Liver (tissue), 9 donors: ENCODE results near the gene MYO1C. TPM values are rescaled to one million over a fixed set of nuclear protein-coding genes. Genes with fewer than 3 reads are reported as not detected.
A peak's percentile ranks its signal among the peaks of the same experiment; 100 is the strongest.

Experiments
- DNase-seq: peaks from one replicate; pipeline ENCODE4 v3.0.0-alpha.2; 2017; ENCODE audit warnings: low spot score
- H3K27ac ChIP-seq, 2 donors: one replicate each; pipeline ENCODE4 v1.7.0; 2013; ENCODE audit warnings: inconsistent platforms in 2 of 2, low read length in 2 of 2, control low read depth in 1 of 2, low read depth in 1 of 2, mild to moderate bottlenecking in 1 of 2
- H3K27me3 ChIP-seq, 4 donors: one replicate each; pipeline versions ENCODE4 v1.6.1 to v1.7.0; 2013; ENCODE audit warnings: low read length in 3 of 4, inconsistent platforms in 1 of 4, mild to moderate bottlenecking in 1 of 4, moderate library complexity in 1 of 4; ENCODE audit not compliant: control insufficient read depth in 4 of 4, insufficient read depth in 4 of 4
- H3K36me3 ChIP-seq, 4 donors: one replicate each; pipeline versions ENCODE4 v1.6.1 to v1.7.0; 2013; ENCODE audit warnings: low read length in 3 of 4, mild to moderate bottlenecking in 3 of 4, low read depth in 1 of 4, moderate library complexity in 1 of 4; ENCODE audit not compliant: control insufficient read depth in 4 of 4, insufficient read depth in 3 of 4
- H3K4me1 ChIP-seq, 4 donors: one replicate each; pipeline versions ENCODE4 v1.6.1 to v1.7.0; 2013; ENCODE audit warnings: low read length in 3 of 4, mild to moderate bottlenecking in 3 of 4, moderate library complexity in 1 of 4; ENCODE audit not compliant: control insufficient read depth in 4 of 4, insufficient read depth in 4 of 4
- H3K4me3 ChIP-seq, 3 donors: one replicate each; pipeline versions ENCODE4 v1.6.1 to v1.7.0; 2013; ENCODE audit warnings: low read length in 3 of 3, control low read depth in 1 of 3, low read depth in 1 of 3, mild to moderate bottlenecking in 1 of 3
- H3K9ac ChIP-seq, 2 donors: one replicate each; pipeline ENCODE4 v1.7.0; 2013; ENCODE audit warnings: low read length in 2 of 2, mild to moderate bottlenecking in 2 of 2, moderate library complexity in 2 of 2, control low read depth in 1 of 2, low read depth in 1 of 2
- H3K9me3 ChIP-seq, 4 donors: one replicate each; pipeline versions ENCODE4 v1.6.1 to v1.7.0; 2013; ENCODE audit warnings: low read length in 3 of 4; ENCODE audit not compliant: control insufficient read depth in 4 of 4
- EGR1 ChIP-seq, 2 donors: IDR thresholded peaks; 2 replicates each; pipeline ENCODE4 v1.6.1; 2016 to 2018; ENCODE audit warnings: antibody characterized with exemption in 2 of 2, low read depth in 2 of 2
- FOXA1 ChIP-seq: IDR thresholded peaks from 2 replicates; pipeline ENCODE4 v1.6.1; 2016; ENCODE audit warnings: antibody characterized with exemption
- FOXA2 ChIP-seq: IDR thresholded peaks from 2 replicates; pipeline ENCODE4 v1.6.1; 2016; ENCODE audit warnings: antibody characterized with exemption
- GABPA ChIP-seq, 2 donors: IDR thresholded peaks in 1 of 2; conservative IDR thresholded peaks in 1 of 2; 2 replicates each; pipeline ENCODE4 v1.6.1; 2016; ENCODE audit warnings: antibody characterized with exemption in 2 of 2, mild to moderate bottlenecking in 1 of 2, moderate library complexity in 1 of 2
- HNF4A ChIP-seq, 2 donors: conservative IDR thresholded peaks; 2 replicates each; pipeline ENCODE4 v1.6.1; 2016; ENCODE audit warnings: antibody characterized with exemption in 2 of 2, mild to moderate bottlenecking in 2 of 2
- HNF4G ChIP-seq: IDR thresholded peaks from 2 replicates; pipeline ENCODE4 v1.6.1; 2016; ENCODE audit warnings: antibody characterized with exemption
- JUND ChIP-seq, 2 donors: IDR thresholded peaks; 2 replicates each; pipeline ENCODE4 v1.6.1; 2016; ENCODE audit warnings: antibody characterized with exemption in 2 of 2
- RAD21 ChIP-seq, 2 donors: IDR thresholded peaks; 2 replicates each; pipeline ENCODE4 v1.6.1; 2016; ENCODE audit warnings: antibody characterized with exemption in 2 of 2, mild to moderate bottlenecking in 2 of 2
- RXRA ChIP-seq, 2 donors: IDR thresholded peaks; 2 replicates each; pipeline ENCODE4 v1.6.1; 2017 to 2018; ENCODE audit warnings: antibody characterized with exemption in 2 of 2, mild to moderate bottlenecking in 1 of 2
- SP1 ChIP-seq: IDR thresholded peaks from 2 replicates; pipeline ENCODE4 v1.6.1; 2018; ENCODE audit warnings: antibody characterized with exemption, mild to moderate bottlenecking
- TAF1 ChIP-seq: conservative IDR thresholded peaks from 2 replicates; pipeline ENCODE4 v1.6.1; 2016; ENCODE audit warnings: antibody characterized with exemption, mild to moderate bottlenecking
- YY1 ChIP-seq: IDR thresholded peaks from 2 replicates; pipeline ENCODE4 v1.6.1; 2016; ENCODE audit warnings: antibody characterized with exemption, mild to moderate bottlenecking
- WGBS: extraction: QIAGEN DNeasy Blood & Tissue Kit; methylation state at CpG from one replicate; pipeline ENCODE4 v1.1.7; 2013; 5-methylcytosine and 5-hydroxymethylcytosine counted together
- polyA plus RNA-seq, 2 donors: library from polyadenylated mRNA; stranded (reverse) in 1 of 2; unstranded in 1 of 2; fragments of 200-250 nt in 1 of 2; fragments of >200 nt in 1 of 2; fragmentation: Nextera tagmentation in 1 of 2; extraction: Ambion mirVana in 1 of 2; gene quantifications; one replicate each; pipeline versions ENCODE4 v1.2.1 to v1.2.3, GENCODE V29; 2013 to 2015
- total RNA-seq, 2 donors: library from RNA; depleted of rRNA; stranded (reverse); fragments of >200 nt; gene quantifications; one replicate each; pipeline ENCODE4 v1.2.3, GENCODE V29; 2014
- TF ChIP-seq, protein P1 (sequence below): IDR thresholded peaks from 2 replicates; pipeline ENCODE4 v1.6.1; 2016; ENCODE audit warnings: antibody characterized with exemption
- TF ChIP-seq, protein P2 (sequence below): IDR thresholded peaks from 2 replicates; pipeline ENCODE4 v1.6.1; 2016; ENCODE audit warnings: antibody characterized with exemption, mild to moderate bottlenecking
- TF ChIP-seq, protein P3 (sequence below): IDR thresholded peaks from 2 replicates; pipeline ENCODE4 v1.6.1; 2016; ENCODE audit warnings: antibody characterized with exemption
- donor health status: healthy.
- donor health status: healthy.
- donor health status: healthy.
- donor health status: healthy.
- donor health status: healthy.

The MYO1C gene
- total and polyA plus RNA-seq, 4 donors, result 20.3 to 61.7 (median 28.2) TPM

DNA sequence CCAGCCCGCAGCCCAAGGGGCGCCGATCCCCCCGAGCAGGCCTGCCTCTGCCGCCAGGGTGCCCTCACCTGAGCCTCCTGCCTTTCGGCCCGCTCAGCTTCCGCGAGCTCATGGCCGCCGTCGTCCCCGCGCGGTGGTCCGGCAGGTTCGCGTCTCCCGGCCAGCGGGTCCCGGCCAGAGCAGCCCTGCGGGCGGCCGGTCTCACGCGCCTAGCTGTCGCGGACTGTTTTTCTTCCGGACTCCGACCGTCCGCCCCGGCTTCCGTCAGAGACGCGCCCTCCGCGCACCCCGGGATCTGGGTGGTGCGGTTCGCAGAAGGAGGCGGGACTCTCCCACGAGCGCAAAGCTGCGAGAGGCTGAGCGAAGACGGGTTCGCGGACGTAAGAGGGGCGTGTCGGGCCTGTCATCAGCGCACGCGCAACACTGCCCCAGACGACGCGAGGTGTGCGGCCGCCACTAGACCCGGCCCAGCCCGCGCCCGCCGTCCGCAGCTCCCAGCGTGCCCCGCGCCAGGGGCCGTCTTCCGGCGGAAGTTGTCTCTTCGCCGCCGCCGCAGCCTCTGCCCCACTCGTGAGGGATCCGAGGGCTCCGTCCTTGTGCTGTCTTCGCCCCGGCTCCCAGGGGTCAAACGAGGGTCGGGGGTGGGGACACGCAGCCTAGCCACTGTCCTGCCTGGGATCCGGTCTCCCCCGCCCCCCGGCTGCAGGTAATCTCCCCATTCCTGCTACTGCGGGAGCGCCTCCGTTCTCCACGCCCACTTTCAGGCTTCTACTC lies 24.1 kb upstream of the MYO1C start, which contains the start of gene INPP5K:
INPP5K (minus strand) TSS at position 225 of the 774 bp plus-strand sequence; CDS start at position 112, 113 bp downstream.
- Histone ChIP-seq H3K4me3 (peak within 1 kb of the TSS; percentile 90 to 99 (median 93)), H3K9me3 (no peaks in the 10 kb centered on the region), H3K36me3 (peaks cover 2 to 13% (median 8%) of the 10 kb centered on the region in 4 donors), H3K9ac (peak within 1 kb of the TSS; percentile 81 to 88), H3K27ac (peak within 1 kb of the TSS; percentile 80 to 88), H3K4me1 (peaks cover 3 to 23% (median 14%) of the 10 kb centered on the region in 4 donors), H3K27me3 (no peaks in the 10 kb centered on the region)
- under 1% methylated on average over 91 of the region's 91 CpGs for whole genome bisulfite sequencing
- peak; percentile 42 to 66 for TF ChIP-seq RAD21 (IDR thresholded peaks at IDR 0.05)
- no peak for TF ChIP-seq JUND (IDR thresholded peaks at IDR 0.05)
- TF ChIP-seq SP1, result peak; percentile 61
- peak; percentile 79 to 96 for TF ChIP-seq GABPA (IDR thresholded peaks at IDR 0.05 in 1 of 2, conservative IDR thresholded peaks at IDR 0.05 in 1 of 2)
- TF ChIP-seq FOXA2, result no peak
- TF ChIP-seq, protein P1, sequence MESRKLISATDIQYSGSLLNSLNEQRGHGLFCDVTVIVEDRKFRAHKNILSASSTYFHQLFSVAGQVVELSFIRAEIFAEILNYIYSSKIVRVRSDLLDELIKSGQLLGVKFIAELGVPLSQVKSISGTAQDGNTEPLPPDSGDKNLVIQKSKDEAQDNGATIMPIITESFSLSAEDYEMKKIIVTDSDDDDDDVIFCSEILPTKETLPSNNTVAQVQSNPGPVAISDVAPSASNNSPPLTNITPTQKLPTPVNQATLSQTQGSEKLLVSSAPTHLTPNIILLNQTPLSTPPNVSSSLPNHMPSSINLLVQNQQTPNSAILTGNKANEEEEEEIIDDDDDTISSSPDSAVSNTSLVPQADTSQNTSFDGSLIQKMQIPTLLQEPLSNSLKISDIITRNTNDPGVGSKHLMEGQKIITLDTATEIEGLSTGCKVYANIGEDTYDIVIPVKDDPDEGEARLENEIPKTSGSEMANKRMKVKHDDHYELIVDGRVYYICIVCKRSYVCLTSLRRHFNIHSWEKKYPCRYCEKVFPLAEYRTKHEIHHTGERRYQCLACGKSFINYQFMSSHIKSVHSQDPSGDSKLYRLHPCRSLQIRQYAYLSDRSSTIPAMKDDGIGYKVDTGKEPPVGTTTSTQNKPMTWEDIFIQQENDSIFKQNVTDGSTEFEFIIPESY, result peak; percentile 84
- TF ChIP-seq, protein P2, sequence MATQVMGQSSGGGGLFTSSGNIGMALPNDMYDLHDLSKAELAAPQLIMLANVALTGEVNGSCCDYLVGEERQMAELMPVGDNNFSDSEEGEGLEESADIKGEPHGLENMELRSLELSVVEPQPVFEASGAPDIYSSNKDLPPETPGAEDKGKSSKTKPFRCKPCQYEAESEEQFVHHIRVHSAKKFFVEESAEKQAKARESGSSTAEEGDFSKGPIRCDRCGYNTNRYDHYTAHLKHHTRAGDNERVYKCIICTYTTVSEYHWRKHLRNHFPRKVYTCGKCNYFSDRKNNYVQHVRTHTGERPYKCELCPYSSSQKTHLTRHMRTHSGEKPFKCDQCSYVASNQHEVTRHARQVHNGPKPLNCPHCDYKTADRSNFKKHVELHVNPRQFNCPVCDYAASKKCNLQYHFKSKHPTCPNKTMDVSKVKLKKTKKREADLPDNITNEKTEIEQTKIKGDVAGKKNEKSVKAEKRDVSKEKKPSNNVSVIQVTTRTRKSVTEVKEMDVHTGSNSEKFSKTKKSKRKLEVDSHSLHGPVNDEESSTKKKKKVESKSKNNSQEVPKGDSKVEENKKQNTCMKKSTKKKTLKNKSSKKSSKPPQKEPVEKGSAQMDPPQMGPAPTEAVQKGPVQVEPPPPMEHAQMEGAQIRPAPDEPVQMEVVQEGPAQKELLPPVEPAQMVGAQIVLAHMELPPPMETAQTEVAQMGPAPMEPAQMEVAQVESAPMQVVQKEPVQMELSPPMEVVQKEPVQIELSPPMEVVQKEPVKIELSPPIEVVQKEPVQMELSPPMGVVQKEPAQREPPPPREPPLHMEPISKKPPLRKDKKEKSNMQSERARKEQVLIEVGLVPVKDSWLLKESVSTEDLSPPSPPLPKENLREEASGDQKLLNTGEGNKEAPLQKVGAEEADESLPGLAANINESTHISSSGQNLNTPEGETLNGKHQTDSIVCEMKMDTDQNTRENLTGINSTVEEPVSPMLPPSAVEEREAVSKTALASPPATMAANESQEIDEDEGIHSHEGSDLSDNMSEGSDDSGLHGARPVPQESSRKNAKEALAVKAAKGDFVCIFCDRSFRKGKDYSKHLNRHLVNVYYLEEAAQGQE, result no peak
- TF ChIP-seq, protein P3, sequence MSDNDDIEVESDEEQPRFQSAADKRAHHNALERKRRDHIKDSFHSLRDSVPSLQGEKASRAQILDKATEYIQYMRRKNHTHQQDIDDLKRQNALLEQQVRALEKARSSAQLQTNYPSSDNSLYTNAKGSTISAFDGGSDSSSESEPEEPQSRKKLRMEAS, result peak; percentile 45
- TF ChIP-seq TAF1, result no peak
- TF ChIP-seq FOXA1, result no peak
- TF ChIP-seq YY1, result peak; percentile 55
- TF ChIP-seq RXRA (IDR thresholded peaks at IDR 0.05), result peak; percentile 20 to 46
- peak in 1 of 2 donors; percentile 20 for TF ChIP-seq EGR1 (IDR thresholded peaks at IDR 0.05; ENCODE audit: low read depth in 2 of 2)
- DNase-seq, result peak; percentile 97

DNA sequence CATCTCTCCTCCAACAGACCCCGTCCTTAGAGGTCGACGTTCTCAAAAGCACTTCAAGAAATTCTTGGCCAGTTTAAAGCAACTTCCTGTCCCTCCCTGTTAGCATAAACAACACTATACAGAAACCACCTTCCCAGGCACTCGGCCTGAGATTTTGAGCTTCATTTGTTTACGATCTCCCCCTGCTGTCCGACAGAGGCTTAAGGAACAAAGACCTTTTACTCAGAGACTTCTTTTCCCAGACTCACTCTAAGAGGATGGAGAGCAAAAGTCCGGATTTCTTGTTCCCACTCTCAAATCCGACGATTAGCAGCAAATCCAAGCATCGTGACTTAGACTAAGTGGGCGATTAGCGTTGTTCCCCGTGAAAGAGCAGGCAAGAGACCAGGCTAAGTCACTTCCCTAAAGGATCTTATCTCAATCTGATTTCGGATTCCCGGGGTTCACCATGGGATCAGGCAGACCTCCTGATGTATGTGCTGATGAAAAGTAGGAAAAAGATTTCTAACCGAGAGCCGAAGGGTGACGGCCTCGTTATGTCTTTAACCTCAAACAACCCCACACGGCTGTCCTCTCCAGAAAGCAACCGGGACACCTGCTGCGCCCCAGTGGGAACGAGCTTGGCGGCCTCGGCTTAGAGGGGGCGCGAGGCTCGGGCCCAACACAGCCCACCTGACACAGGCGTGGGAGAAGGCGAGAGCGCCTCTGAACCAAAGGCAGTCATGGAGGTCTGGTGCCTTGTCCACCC lies 23.3 kb upstream of the MYO1C start:
- Histone ChIP-seq H3K27ac (peak overlapping the region; percentile 80 to 88), H3K9me3 (no peaks in the 10 kb centered on the region), H3K27me3 (no peaks in the 10 kb centered on the region), H3K36me3 (peaks cover 2 to 13% (median 9%) of the 10 kb centered on the region in 4 donors), H3K9ac (peak overlapping the region; percentile 81 to 88), H3K4me1 (peaks cover 3 to 27% (median 14%) of the 10 kb centered on the region in 4 donors), H3K4me3 (peak overlapping the region; percentile 90 to 93 (median 92))
- WGBS, result under 1% methylated on average over 31 of the region's 31 CpGs
- DNase-seq, result no peak
- TF ChIP-seq, protein P1, result no peak
- TF ChIP-seq FOXA1, result no peak
- TF ChIP-seq HNF4G, result no peak
- TF ChIP-seq JUND (IDR thresholded peaks at IDR 0.05), result no peak
- TF ChIP-seq GABPA (IDR thresholded peaks at IDR 0.05 in 1 of 2, conservative IDR thresholded peaks at IDR 0.05 in 1 of 2), result peak in 1 of 2 donors; percentile 31
- TF ChIP-seq EGR1 (IDR thresholded peaks at IDR 0.05; ENCODE audit: low read depth in 2 of 2), result no peak
- TF ChIP-seq SP1, result peak; percentile 28
- peak; percentile 47 to 50 for TF ChIP-seq RXRA (IDR thresholded peaks at IDR 0.05)
- no peak for TF ChIP-seq YY1
- TF ChIP-seq, protein P3, result peak; percentile 36
- TF ChIP-seq TAF1, result no peak
- peak in 1 of 2 donors; percentile 13 for TF ChIP-seq HNF4A (conservative IDR thresholded peaks at IDR 0.05)
- TF ChIP-seq RAD21 (IDR thresholded peaks at IDR 0.05), result peak; percentile 86 to 87
- TF ChIP-seq, protein P2, result no peak
